ENCODE data around the gene SPSB2.

SPSB2 gene

DNA sequence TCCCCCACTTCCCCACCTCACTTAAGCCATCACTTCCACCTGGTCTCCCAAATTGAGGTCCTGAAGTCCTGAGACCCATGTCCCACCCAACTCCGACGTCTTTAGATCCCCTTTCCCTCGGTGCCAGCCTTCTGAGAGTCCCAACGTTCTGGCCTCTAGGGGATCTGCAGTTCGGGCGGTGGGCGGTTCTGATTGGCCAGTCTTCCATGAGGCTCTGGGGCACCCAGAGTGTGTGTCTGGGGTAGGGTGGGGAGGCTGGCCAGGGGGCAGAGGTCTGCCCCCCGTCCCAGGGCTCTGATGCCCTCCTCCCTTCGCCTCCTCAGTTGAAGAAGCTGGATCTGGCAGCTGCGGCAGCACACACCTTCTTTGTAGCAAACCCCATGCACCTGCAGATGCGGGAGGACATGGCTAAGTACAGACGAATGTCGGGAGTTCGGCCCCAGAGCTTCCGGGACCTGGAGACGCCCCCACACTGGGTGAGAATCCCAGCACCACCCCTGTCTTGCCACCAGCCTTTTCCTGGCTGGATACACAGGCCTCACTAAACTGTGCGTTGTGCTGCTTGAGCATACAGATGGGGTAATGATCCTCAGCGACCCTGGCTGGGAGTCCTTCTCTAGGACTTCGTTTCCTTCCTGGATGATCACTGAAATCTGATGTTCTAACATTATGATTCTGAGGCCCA is 43.4 kb downstream of the SPSB2 start:
- Histone ChIP-seq H3K4me2 (ENCODE audit: low read depth, low read length) (peak overlapping the region; percentile 99), H3K9me3 (replicated peaks; ENCODE audit: insufficient read depth, low read length) (no peaks in the 10 kb centered on the region), H3K9me2 (replicated peaks; ENCODE audit: insufficient read depth, low read length) (no peaks in the 10 kb centered on the region), H3K9ac (ENCODE audit: low read length) (no peak overlapping the region), H3K4me3 (ENCODE audit: low read length) (no peak overlapping the region), H3K27ac (ENCODE audit: low read length) (no peak overlapping the region), H3K36me3 (replicated peaks; ENCODE audit: insufficient read depth, low read length) (no peaks in the 10 kb centered on the region), H3F3A (ENCODE audit: insufficient read depth, low read length) (no peaks in the 10 kb centered on the region), H4K20me1 (ENCODE audit: insufficient read depth, low read length) (no peaks in the 10 kb centered on the region), H3K27me3 (replicated peaks; ENCODE audit: insufficient read depth, low read length) (peaks cover 85% of the 10 kb centered on the region), H3K79me2 (ENCODE audit: low read length) (no peaks in the 10 kb centered on the region), H3K4me1 (ENCODE audit: low read length) (peaks cover 4% of the 10 kb centered on the region; the same call in 1 of the 2 replicates), H2AFZ (ENCODE audit: low read length) (no peak overlapping the region)
- DNase-seq = no peak
- no peak for TF ChIP-seq EZH2 (optimal IDR thresholded peaks at IDR 0.05; ENCODE audit: low read depth, low read length)
- TF ChIP-seq EZH2phosphoT487 (IDR thresholded peaks at IDR 0.05; ENCODE audit: low read length) = no peak
- TF ChIP-seq CTCF (IDR thresholded peaks at IDR 0.05; ENCODE audit: low read length) = 0 out of 2 replicates have a peak, but pooled peaks have one; percentile 4

- Histone ChIP-seq H4K20me1 (ENCODE audit: insufficient read depth, low read length) (no peaks in the 10 kb centered on the region), H2AFZ (ENCODE audit: low read length) (peak overlapping the region; percentile 77), H3K4me1 (ENCODE audit: low read length) (peaks cover 4% of the 10 kb centered on the region; the same call in 1 of the 2 replicates), H3K36me3 (replicated peaks; ENCODE audit: insufficient read depth, low read length) (no peaks in the 10 kb centered on the region), H3K27ac (ENCODE audit: low read length) (no peak overlapping the region), H3K27me3 (replicated peaks; ENCODE audit: insufficient read depth, low read length) (peaks cover 92% of the 10 kb centered on the region), H3K9me2 (replicated peaks; ENCODE audit: insufficient read depth, low read length) (no peaks in the 10 kb centered on the region), H3K9me3 (replicated peaks; ENCODE audit: insufficient read depth, low read length) (no peaks in the 10 kb centered on the region), H3K9ac (ENCODE audit: low read length) (no peak overlapping the region; the same call in 1 of the 2 replicates), H3F3A (ENCODE audit: insufficient read depth, low read length) (no peaks in the 10 kb centered on the region), H3K4me2 (ENCODE audit: low read depth, low read length) (peak overlapping the region; percentile 99), H3K4me3 (ENCODE audit: low read length) (peak overlapping the region; percentile 62), H3K79me2 (ENCODE audit: low read length) (no peaks in the 10 kb centered on the region)
- DNase-seq = no peak
- no peak for TF ChIP-seq CTCF (IDR thresholded peaks at IDR 0.05; ENCODE audit: low read length)
- peak; percentile 57; the same call in 1 of the 2 replicates for TF ChIP-seq EZH2phosphoT487 (IDR thresholded peaks at IDR 0.05; ENCODE audit: low read length)
- peak; percentile 100 for TF ChIP-seq EZH2 (optimal IDR thresholded peaks at IDR 0.05; ENCODE audit: low read depth, low read length)
Observed at GRCh38 chr12:6828781-6829535, 44.1 kb downstream of the SPSB2 start.

GRCh38 chr12:6827982-6828780 is 44.9 kb downstream of the SPSB2 start, which contains the start of gene P3H3:
TSS of gene P3H3 (plus strand) at chr12:6828407. CDS start at chr12:6828441, 34 bp downstream.
- no peaks in the 10 kb centered on the region for H3F3A ChIP-seq (ENCODE audit: insufficient read depth, low read length)
- H3K36me3 ChIP-seq (replicated peaks; ENCODE audit: insufficient read depth, low read length) = no peaks in the 10 kb centered on the region
- no peak within 1 kb of the TSS; the same call in 1 of the 2 replicates for H3K9ac ChIP-seq (ENCODE audit: low read length)
- H3K4me3 ChIP-seq (ENCODE audit: low read length) = peak within 1 kb of the TSS; percentile 62
- H3K4me2 ChIP-seq (ENCODE audit: low read depth, low read length) = peak within 1 kb of the TSS; percentile 99
- no peaks in the 10 kb centered on the region for H3K79me2 ChIP-seq (ENCODE audit: low read length)
- no peak within 1 kb of the TSS for H3K27ac ChIP-seq (ENCODE audit: low read length)
- H3K27me3 ChIP-seq (replicated peaks; ENCODE audit: insufficient read depth, low read length) = peaks cover 92% of the 10 kb centered on the region
- DNase-seq = no peak
- no peaks in the 10 kb centered on the region for H4K20me1 ChIP-seq (ENCODE audit: insufficient read depth, low read length)
- peaks cover 4% of the 10 kb centered on the region; the same call in 1 of the 2 replicates for H3K4me1 ChIP-seq (ENCODE audit: low read length)
- H2AFZ ChIP-seq (ENCODE audit: low read length) = peak within 1 kb of the TSS; percentile 77
- H3K9me2 ChIP-seq (replicated peaks; ENCODE audit: insufficient read depth, low read length) = no peaks in the 10 kb centered on the region
- TF ChIP-seq EZH2 (optimal IDR thresholded peaks at IDR 0.05; ENCODE audit: low read depth, low read length) = no peak
- H3K9me3 ChIP-seq (replicated peaks; ENCODE audit: insufficient read depth, low read length) = no peaks in the 10 kb centered on the region
